Skin of body (tissue), 2 donors: ENCODE results near the gene OMP. TPM values are rescaled to one million over a fixed set of nuclear protein-coding genes. Genes with fewer than 3 reads are reported as not detected.

Experiments used
- DNase-seq: peaks from one replicate; lab custom pipeline; 2025; lab: John Stamatoyannopoulos, UW
- total RNA-seq: library from RNA; depleted of rRNA; stranded (reverse); fragments of >200 nt; gene quantifications from one replicate; pipeline ENCODE4 v1.2.3, GENCODE V29; 2014

Gene OMP
- total RNA-seq, 1 donor from 2014 or later, result not detected

DNA sequence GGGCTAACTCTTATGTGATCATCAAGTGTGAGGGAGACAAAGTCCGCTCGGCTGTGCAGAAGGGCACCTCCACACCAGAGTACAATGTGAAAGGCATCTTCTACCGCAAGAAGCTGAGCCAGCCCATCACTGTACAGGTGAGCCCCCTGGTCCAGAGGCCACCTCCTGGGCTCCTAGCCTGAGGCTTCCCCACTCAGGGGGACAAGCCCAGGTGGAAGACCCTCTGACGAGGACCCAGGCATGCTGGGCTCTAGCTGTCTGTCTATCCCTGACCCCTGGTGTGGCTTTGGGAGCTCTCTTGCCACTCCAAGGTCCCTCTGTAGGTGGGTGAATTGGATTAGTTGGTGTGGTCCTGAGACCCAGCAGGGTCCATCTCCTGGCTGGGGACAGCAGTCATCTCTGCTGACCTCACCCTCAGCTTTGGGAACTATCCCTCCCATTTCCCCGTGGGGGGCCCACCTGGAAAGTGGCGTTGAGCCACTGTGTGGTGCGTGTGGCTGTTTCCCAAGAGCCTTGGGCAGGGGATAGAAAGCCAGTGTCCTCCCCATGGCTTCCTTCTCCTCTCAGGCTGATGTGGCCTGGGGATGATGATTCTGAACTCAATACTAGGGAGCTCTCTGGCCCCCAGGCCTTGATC is 20.1 kb downstream of the OMP start:
- no peak for DNase-seq

- no peak for DNase-seq
Observed at GRCh38 chr11:77123591-77123990, 21.0 kb downstream of the OMP start.

DNA sequence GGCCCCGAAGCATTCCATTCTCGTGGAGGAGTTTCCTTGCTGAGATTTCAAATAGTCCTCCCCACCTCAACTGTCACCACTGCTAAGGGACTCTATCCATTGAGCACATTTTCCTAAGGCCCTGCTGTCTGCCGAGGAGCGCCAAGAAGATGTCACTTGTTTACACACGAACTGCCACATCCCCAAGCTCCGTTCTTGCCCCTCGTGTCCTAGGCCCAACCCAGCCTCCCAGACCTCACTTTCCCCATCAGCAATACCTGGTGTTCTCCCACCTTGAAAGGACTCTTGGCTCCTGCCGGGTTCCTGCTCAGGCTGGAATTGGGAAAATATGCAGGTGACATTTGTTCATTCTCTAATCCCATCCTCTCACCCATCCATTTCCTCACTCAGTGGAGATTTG is 21.4 kb downstream of the OMP start:
- DNase-seq, result no peak

GRCh38 chr11:77124488-77124887 is 21.8 kb downstream of the OMP start:
- DNase-seq, result no peak

GRCh38 chr11:77125191-77125590 is 22.6 kb downstream of the OMP start:
- DNase-seq, result no peak

- DNase-seq, result no peak
Observed at GRCh38 chr11:77125695-77126094, 23.1 kb downstream of the OMP start.

DNA sequence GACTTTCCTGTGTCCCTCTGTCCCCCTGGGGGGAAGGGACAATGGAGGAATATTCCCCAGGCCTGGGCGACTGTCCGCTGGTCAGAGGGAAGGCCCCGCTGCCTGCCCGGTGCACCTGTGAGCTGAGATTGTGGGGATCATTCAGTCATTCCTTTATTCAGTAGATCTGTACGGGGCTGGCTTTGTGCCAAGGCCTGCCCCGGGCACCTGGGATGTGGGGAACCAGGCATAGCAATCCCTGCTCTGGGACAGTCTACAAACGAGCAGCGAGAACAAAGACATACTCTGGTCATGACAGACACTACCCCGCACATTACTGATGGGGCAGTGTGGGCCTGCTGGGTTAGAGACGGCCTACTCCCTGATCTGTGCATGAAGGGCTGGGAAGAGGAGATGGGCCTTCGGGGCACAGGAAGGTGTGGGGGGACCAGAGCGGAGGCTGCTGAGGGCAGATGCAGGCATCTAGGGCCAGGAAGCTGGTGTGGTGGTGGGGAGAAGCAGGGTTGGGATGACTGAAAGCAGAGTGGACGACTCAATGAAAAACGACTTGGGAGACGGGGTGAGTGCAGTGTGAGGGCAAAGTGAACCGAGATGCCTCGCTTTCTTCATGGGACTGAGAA is 23.6 kb downstream of the OMP start:
- no peak for DNase-seq

- no peak for DNase-seq
Observed at GRCh38 chr11:77126861-77127234, 24.2 kb downstream of the OMP start.

DNA sequence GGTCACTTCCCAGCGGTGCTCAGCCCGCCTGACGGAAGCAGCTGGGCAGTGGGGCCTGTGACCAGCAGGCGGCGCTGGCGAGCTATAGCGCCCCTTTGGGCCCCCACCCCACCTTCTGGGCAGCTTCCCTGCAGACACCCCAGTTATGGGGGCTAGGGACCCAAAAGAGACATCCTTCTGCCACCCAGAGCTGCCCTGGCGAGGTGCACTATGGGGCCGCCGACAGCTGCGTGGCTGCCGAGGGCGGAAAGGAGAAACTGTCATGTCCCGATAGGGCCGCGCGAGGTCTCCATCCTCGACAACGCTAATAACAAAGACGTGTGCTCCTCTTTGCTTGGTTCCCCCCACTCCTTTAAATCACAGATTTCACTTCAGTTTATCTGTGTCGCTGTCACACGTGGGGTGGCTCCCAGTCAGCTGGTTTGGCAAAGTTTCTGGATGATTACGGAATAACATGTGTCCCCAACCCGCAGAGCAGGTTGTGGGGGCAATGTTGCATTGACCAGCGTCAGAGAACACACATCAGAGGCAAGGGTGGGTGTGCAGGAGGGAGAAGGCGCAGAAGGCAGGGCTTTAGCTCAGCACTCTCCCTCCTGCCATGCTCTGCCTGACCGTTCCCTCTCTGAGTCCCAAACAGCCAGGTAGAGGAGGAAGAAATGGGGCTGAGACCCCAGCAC is 24.7 kb downstream of the OMP start:
- peak; percentile 76 for DNase-seq

DNA sequence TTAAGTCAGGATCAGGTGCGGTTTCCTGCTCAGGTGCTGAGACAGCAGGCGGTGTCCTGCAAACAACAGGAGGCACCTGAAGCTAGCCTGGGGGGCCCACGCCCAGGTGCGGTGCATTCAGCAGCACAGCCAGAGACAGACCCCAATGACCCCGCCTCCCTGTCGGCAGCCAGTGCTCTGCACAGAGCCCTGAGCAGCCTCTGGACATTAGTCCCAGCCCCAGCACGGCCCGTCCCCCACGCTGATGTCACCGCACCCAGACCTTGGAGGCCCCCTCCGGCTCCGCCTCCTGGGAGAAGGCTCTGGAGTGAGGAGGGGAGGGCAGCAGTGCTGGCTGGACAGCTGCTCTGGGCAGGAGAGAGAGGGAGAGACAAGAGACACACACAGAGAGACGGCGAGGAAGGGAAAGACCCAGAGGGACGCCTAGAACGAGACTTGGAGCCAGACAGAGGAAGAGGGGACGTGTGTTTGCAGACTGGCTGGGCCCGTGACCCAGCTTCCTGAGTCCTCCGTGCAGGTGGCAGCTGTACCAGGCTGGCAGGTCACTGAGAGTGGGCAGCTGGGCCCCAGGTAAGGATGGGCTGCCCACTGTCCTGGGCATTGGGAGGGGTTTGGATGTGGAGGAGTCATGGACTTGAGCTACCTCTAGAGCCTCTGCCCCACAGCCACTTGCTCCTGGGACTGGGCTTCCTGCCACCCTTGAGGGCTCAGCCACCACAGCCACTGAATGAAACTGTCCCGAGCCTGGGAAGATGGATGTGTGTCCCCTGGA is 25.5 kb downstream of the OMP start, which contains the start of gene MYO7A:
Gene MYO7A (plus strand): TSS at position 327 of the 772 bp plus-strand sequence. CDS start 2,389 bp downstream, outside the sequence.
- DNase-seq, result no peak

- DNase-seq, result no peak
Observed at GRCh38 chr11:77129069-77129841, 26.6 kb downstream of the OMP start.

DNA sequence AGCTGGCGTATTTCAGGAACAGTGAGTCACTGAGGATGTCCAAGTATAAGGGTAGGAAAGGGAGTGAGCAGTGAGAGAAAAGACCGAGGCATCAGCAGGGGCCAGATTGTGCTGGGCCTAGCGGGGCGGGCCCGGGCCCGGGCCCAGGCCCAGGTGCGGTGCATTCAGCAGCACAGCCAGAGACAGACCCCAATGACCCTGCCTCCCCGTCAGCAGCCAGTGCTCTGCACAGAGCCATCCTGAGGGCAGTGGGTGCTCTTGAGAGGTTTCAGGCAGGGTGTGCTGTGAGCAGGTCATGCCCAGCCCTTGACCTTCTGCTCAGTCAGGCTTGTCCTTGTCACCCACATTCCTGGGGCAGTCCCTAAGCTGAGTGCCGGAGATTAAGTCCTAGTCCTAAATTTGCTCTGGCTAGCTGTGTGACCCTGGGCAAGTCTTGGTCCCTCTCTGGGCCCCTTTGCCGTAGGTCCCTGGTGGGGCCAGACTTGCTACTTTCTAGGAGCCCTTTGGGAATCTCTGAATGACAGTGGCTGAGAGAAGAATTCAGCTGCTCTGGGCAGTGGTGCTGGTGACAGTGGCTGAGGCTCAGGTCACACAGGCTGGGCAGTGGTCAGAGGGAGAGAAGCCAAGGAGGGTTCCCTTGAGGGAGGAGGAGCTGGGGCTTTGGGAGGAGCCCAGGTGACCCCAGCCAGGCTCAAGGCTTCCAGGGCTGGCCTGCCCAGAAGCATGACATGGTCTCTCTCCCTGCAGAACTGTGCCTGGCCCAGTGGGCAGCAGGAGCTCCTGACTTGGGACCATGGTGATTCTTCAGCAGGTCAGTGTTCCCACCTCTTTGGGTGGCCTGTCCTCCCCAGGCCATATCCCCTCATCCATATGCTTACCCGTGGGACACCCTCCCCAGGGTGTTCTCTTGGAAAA is 27.5 kb downstream of the OMP start:
- DNase-seq, result no peak

DNA sequence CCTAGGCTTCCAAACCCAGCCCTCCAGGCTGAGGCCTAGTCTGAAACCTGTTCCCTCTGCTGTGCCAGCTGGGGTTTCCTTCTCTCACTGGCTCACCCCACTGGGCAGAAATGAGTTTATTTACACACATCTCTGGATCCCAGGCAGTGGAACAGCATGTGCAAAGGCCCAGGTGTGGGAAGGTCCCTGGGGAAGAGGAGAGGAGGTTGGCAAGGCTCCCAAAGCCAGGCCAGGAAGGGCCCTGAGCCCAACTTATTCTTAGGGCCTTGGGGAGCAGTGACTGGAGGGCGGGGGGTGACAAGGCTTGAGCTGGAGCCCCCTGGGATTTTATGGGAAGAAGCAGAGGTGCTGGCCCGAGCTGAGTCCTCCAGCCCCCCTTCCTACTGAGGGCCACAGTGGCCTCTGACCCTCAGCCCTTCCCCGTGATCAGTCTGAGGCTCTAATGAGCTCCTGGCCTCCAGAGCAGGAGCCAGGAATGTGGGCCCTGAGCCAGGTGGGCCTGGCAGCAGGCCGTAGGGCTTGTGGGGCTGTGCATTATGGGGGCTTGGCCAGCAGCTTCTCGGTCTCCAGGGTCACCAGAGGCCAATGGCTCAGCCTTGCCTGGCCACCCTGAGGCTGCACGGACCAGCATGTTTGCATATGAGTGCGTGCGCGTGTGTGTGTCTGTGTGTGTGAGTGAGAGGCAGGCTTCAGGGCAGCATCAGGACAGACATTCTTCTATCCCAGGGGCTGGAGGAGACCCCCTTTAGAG is 28.3 kb downstream of the OMP start:
- DNase-seq, result no peak

DNA sequence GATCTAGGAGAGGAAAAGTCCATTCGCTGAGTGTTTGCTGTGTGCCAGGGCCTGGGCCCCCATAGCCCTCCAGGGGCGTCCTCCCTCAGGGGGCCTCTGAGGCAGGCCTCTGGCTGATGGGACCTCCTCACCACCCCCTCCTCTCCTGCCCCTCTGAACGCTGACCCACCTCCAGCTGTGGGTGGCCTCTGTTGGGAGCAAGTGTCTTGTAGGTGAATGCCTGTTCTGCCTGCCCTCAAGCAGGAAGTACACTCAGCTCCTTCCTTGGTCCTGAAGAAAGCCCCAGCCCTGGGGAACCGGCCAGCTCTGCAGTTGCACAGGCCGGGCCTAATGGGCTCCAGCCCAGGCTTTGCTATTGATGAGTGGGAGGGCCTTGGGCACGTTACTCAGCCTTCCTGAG is 28.9 kb downstream of the OMP start:
- no peak for DNase-seq

GRCh38 chr11:77135069-77135468 is 32.4 kb downstream of the OMP start:
- no peak for DNase-seq

- no peak for DNase-seq
Observed at GRCh38 chr11:77136074-77136473, 33.4 kb downstream of the OMP start.

DNA sequence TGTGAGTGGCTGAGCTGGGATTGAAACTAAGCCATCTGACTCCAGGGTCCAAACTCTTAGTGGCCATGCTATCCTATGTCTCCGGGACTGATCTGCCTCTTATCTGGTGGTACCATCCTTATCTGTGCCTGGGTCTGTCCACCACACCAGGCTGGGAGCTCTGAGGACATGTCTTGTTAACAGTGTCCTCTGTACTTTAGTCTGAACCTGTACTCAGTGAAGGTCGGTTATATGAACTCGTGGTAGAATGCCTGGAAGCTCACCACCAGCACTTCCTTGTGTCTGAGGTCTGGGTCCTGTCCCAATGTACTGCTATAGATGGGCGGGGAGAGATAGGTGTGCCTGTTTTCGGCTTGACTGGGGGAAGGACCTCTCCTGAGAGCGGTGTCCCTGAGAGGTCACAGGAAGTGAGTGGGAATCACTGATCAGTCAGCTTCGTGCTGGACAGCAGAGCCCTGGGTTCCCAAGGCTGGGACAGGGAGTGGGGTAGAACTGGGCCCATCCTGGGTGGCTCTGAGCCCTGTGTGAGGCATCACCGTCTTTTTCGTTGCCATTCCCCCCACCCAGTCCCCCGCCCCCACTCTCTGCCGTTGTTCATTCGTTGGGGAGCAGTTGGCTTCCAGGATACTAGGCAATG is 34.3 kb downstream of the OMP start:
- DNase-seq, result no peak

DNA sequence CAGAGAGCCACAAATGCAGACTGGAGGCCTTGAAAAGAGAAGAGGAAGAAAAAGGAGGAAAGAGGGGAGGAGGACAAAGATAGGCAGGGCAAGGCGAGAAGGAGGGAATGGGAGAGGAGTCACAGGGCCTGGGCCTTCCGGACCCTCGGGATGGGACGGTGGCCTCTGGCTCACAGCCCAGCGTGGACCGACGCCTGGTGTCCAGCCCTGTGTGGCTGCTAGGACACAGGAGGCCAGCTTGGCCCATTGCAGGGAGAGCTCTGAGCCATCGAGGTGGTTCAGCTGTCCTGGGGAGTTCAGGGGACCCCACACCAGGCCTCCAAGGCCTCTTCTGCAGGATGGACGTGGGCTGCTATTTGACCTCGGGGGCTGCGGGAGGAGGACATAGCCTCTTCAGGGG is 34.8 kb downstream of the OMP start:
- DNase-seq, result no peak

- no peak for DNase-seq
Observed at GRCh38 chr11:77138106-77138649, 35.5 kb downstream of the OMP start.
